HEK293 (cell line): ENCODE results near the gene SNCG.

ENCODE experiments used
- BCL11A ChIP-seq: fragments of 450-650 bp; formaldehyde crosslinking; IDR thresholded peaks from 2 replicates; pipeline ENCODE4 v1.5.1; 2016; ENCODE audit warnings: low read depth, missing biosample characterization, missing genetic modification characterization
- EGR2 ChIP-seq: fragments of 450-650 bp; formaldehyde crosslinking; IDR thresholded peaks from 2 replicates; pipeline ENCODE4 v1.5.1; 2016; ENCODE audit warnings: low read depth, missing biosample characterization, missing genetic modification characterization
- HOXA7 ChIP-seq: sonication (generic); formaldehyde crosslinking; IDR thresholded peaks from 2 replicates; pipeline ENCODE4 v1.8.1; 2022; ENCODE audit warnings: missing genetic modification reagents, borderline replicate concordance
- RBAK ChIP-seq: fragments of 450-650 bp; formaldehyde crosslinking; IDR thresholded peaks from 2 replicates; pipeline ENCODE4 v1.5.1; 2016; ENCODE audit warnings: missing biosample characterization, missing genetic modification characterization
- TRIM28 ChIP-seq: IDR thresholded peaks from 2 replicates; pipeline ENCODE4 v1.6.1; 2011; ENCODE audit warnings: low read length, control low read depth, borderline replicate concordance
- ZBTB8A ChIP-seq: fragments of 450-650 bp; formaldehyde crosslinking; IDR thresholded peaks from 2 replicates; pipeline ENCODE4 v1.5.1; 2016; ENCODE audit warnings: missing biosample characterization, missing genetic modification characterization
- ZNF138 ChIP-seq: fragments of 450-650 bp; formaldehyde crosslinking; IDR thresholded peaks from 2 replicates; pipeline ENCODE4 v1.5.1; 2016; ENCODE audit warnings: missing biosample characterization, missing genetic modification characterization, borderline replicate concordance
- ZNF707 ChIP-seq: fragments of 450-650 bp; formaldehyde crosslinking; IDR thresholded peaks from 2 replicates; pipeline ENCODE4 v1.5.1; 2016; ENCODE audit warnings: missing biosample characterization, missing genetic modification characterization
- TF ChIP-seq, protein P1 (sequence below): fragments of 450-650 bp; formaldehyde crosslinking; IDR thresholded peaks from 2 replicates; pipeline ENCODE4 v1.5.1; 2016; ENCODE audit warnings: missing biosample characterization, missing genetic modification characterization
- TF ChIP-seq, protein P2 (sequence below): fragments of 450-650 bp; formaldehyde crosslinking; IDR thresholded peaks from 2 replicates; pipeline ENCODE4 v1.5.1; 2016; ENCODE audit warnings: missing biosample characterization, missing genetic modification characterization
- TF ChIP-seq, protein P3 (sequence below): fragments of 450-650 bp; IDR thresholded peaks from 2 replicates; pipeline ENCODE4 v1.5.1; 2018; ENCODE audit warnings: missing biosample characterization, missing genetic modification characterization

- TF ChIP-seq TRIM28, result no peak
- no peak for TF ChIP-seq BCL11A
- TF ChIP-seq, protein P1, sequence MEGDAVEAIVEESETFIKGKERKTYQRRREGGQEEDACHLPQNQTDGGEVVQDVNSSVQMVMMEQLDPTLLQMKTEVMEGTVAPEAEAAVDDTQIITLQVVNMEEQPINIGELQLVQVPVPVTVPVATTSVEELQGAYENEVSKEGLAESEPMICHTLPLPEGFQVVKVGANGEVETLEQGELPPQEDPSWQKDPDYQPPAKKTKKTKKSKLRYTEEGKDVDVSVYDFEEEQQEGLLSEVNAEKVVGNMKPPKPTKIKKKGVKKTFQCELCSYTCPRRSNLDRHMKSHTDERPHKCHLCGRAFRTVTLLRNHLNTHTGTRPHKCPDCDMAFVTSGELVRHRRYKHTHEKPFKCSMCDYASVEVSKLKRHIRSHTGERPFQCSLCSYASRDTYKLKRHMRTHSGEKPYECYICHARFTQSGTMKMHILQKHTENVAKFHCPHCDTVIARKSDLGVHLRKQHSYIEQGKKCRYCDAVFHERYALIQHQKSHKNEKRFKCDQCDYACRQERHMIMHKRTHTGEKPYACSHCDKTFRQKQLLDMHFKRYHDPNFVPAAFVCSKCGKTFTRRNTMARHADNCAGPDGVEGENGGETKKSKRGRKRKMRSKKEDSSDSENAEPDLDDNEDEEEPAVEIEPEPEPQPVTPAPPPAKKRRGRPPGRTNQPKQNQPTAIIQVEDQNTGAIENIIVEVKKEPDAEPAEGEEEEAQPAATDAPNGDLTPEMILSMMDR (tag by site-specific recombination), result no peak
- TF ChIP-seq ZBTB8A (tag by site-specific recombination), result no peak
- no peak for TF ChIP-seq HOXA7 (CRISPR knock-in tag)
- no peak for TF ChIP-seq EGR2
- TF ChIP-seq, protein P2, sequence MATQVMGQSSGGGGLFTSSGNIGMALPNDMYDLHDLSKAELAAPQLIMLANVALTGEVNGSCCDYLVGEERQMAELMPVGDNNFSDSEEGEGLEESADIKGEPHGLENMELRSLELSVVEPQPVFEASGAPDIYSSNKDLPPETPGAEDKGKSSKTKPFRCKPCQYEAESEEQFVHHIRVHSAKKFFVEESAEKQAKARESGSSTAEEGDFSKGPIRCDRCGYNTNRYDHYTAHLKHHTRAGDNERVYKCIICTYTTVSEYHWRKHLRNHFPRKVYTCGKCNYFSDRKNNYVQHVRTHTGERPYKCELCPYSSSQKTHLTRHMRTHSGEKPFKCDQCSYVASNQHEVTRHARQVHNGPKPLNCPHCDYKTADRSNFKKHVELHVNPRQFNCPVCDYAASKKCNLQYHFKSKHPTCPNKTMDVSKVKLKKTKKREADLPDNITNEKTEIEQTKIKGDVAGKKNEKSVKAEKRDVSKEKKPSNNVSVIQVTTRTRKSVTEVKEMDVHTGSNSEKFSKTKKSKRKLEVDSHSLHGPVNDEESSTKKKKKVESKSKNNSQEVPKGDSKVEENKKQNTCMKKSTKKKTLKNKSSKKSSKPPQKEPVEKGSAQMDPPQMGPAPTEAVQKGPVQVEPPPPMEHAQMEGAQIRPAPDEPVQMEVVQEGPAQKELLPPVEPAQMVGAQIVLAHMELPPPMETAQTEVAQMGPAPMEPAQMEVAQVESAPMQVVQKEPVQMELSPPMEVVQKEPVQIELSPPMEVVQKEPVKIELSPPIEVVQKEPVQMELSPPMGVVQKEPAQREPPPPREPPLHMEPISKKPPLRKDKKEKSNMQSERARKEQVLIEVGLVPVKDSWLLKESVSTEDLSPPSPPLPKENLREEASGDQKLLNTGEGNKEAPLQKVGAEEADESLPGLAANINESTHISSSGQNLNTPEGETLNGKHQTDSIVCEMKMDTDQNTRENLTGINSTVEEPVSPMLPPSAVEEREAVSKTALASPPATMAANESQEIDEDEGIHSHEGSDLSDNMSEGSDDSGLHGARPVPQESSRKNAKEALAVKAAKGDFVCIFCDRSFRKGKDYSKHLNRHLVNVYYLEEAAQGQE (tag by site-specific recombination), result no peak
- TF ChIP-seq RBAK (tag by site-specific recombination), result no peak
- TF ChIP-seq, protein P3, sequence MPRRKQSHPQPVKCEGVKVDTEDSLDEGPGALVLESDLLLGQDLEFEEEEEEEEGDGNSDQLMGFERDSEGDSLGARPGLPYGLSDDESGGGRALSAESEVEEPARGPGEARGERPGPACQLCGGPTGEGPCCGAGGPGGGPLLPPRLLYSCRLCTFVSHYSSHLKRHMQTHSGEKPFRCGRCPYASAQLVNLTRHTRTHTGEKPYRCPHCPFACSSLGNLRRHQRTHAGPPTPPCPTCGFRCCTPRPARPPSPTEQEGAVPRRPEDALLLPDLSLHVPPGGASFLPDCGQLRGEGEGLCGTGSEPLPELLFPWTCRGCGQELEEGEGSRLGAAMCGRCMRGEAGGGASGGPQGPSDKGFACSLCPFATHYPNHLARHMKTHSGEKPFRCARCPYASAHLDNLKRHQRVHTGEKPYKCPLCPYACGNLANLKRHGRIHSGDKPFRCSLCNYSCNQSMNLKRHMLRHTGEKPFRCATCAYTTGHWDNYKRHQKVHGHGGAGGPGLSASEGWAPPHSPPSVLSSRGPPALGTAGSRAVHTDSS, result no peak
- no peak for TF ChIP-seq ZNF138
- no peak for TF ChIP-seq ZNF707
Measured at GRCh38 chr10:86943316-86944030, 14.9 kb upstream of the SNCG start.
